Calu3 (cell line): ENCODE results near the gene RNF113B. TPM values are rescaled to one million over a fixed set of nuclear protein-coding genes. Genes with fewer than 3 reads are reported as not detected.

ENCODE experiments used
- BruUV-seq: library from RNA; stranded (reverse); fragments of 400-500 nt; replicated peaks from 2 replicates; lab custom pipeline; 2021; lab: Mats Ljungman, UMichigan
- CTCF ChIA-PET: fragments of 300-600 bp; sonication (Branson Sonifier 250); formaldehyde crosslinking; loops from one replicate; lab custom pipeline; 2022; ENCODE audit warnings: antibody characterized with exemption; lab: Charles Lee
- DNase-seq: peaks from one replicate; pipeline ENCODE4 v3.0.0; 2022
- H3K27ac Mint-ChIP-seq: one replicate; pipeline ENCODE4 v1.8.0; 2022; ENCODE audit warnings: mixed read lengths; ENCODE audit not compliant: unreplicated experiment
- H3K27me3 Mint-ChIP-seq: one replicate; pipeline ENCODE4 v1.8.0; 2022; ENCODE audit warnings: mixed read lengths; ENCODE audit not compliant: unreplicated experiment
- H3K36me3 Mint-ChIP-seq: one replicate; pipeline ENCODE4 v1.8.0; 2022; ENCODE audit warnings: mild to moderate bottlenecking, moderate library complexity, mixed read lengths; ENCODE audit not compliant: insufficient read depth, unreplicated experiment
- H3K4me1 Mint-ChIP-seq: one replicate; pipeline ENCODE4 v1.8.0; 2022; ENCODE audit warnings: mild to moderate bottlenecking, low read depth, mixed read lengths; ENCODE audit not compliant: unreplicated experiment
- H3K4me3 Mint-ChIP-seq: one replicate; pipeline ENCODE4 v1.8.0; 2022; ENCODE audit warnings: mild to moderate bottlenecking, low read depth, moderate library complexity, mixed read lengths; ENCODE audit not compliant: unreplicated experiment
- H3K9me3 Mint-ChIP-seq: one replicate; pipeline ENCODE4 v1.8.0; 2022; ENCODE audit warnings: low read depth, mixed read lengths; ENCODE audit not compliant: unreplicated experiment
- CTCF ChIP-seq: fragments of 200-600 bp; IDR thresholded peaks from one replicate; pipeline ENCODE4 v1.8.0; 2022; ENCODE audit warnings: antibody characterized with exemption; ENCODE audit not compliant: unreplicated experiment
- intact Hi-C: fragments of 100-400 bp; cut with micrococcal nuclease; formaldehyde crosslinking; loops from one replicate; pipeline ENCODE4 v1.10.0; 2022; ENCODE audit not compliant: unreplicated experiment
- total RNA-seq: library from RNA; stranded (reverse); gene quantifications from 2 replicates; pipeline ENCODE4 v1.2.3, GENCODE V29; 2022

The RNF113B gene
- total RNA-seq, 1 experiment from 2014 or later: not detected

GRCh38 chr13:98195054-98195791 lies 18.2 kb upstream of the RNF113B start:
- no peaks in the 10 kb centered on the region for H3K27me3 Mint-ChIP-seq
- TF ChIP-seq CTCF: no peak
- H3K4me3 Mint-ChIP-seq: no peak overlapping the region
- no peaks in the 10 kb centered on the region for H3K4me1 Mint-ChIP-seq
- no peak overlapping the region for H3K27ac Mint-ChIP-seq
- no peaks in the 10 kb centered on the region for H3K9me3 Mint-ChIP-seq
- no TSS peak for BruUV-seq
- CTCF ChIA-PET: no interaction called here
- no peaks in the 10 kb centered on the region for H3K36me3 Mint-ChIP-seq
- intact Hi-C loops: no loop called here
- no peak for DNase-seq

GRCh38 chr13:98192008-98192407 lies 14.9 kb upstream of the RNF113B start:
- intact Hi-C loops: no loop called here
- H3K27ac Mint-ChIP-seq: no peak overlapping the region
- no peak for DNase-seq
- no TSS peak for BruUV-seq
- no peak for TF ChIP-seq CTCF
- no peaks in the 10 kb centered on the region for H3K36me3 Mint-ChIP-seq
- no peaks in the 10 kb centered on the region for H3K27me3 Mint-ChIP-seq
- no peaks in the 10 kb centered on the region for H3K9me3 Mint-ChIP-seq
- H3K4me3 Mint-ChIP-seq: no peak overlapping the region
- H3K4me1 Mint-ChIP-seq: peaks cover 6% of the 10 kb centered on the region
- CTCF ChIA-PET: no interaction called here

- H3K4me1 Mint-ChIP-seq: peaks cover 7% of the 10 kb centered on the region
- DNase-seq: no peak
- no peaks in the 10 kb centered on the region for H3K27me3 Mint-ChIP-seq
- intact Hi-C loops: no loop called here
- no peak overlapping the region for H3K27ac Mint-ChIP-seq
- H3K9me3 Mint-ChIP-seq: no peaks in the 10 kb centered on the region
- H3K36me3 Mint-ChIP-seq: no peaks in the 10 kb centered on the region
- no peak overlapping the region for H3K4me3 Mint-ChIP-seq
- CTCF ChIA-PET: no interaction called here
- TF ChIP-seq CTCF: no peak
- BruUV-seq: no TSS peak
Measured at GRCh38 chr13:98190889-98191444, 13.9 kb upstream of the RNF113B start.

- H3K4me3 Mint-ChIP-seq: no peak overlapping the region
- intact Hi-C loops: no loop called here
Measured at GRCh38 chr13:98189841-98190505, 12.9 kb upstream of the RNF113B start.

More at GRCh38 chr13:98189841-98190505, 12.9 kb upstream of the RNF113B start:
- BruUV-seq: no TSS peak
- Mint-ChIP-seq H3K4me1 (peaks cover 7% of the 10 kb centered on the region), H3K36me3 (no peaks in the 10 kb centered on the region), H3K27me3 (no peaks in the 10 kb centered on the region), H3K27ac (no peak overlapping the region), H3K9me3 (no peaks in the 10 kb centered on the region)
- no peak for TF ChIP-seq CTCF
- no peak for DNase-seq
- CTCF ChIA-PET: interaction anchor here (0.6 kb wide), 1 partner anchor 26 kb away, joined by 4 read pairs; no protein-coding TSS in a partner anchor
